K562 (cell line): ENCODE measurements around the gene MPL. TPM values are rescaled to one million over a fixed set of nuclear protein-coding genes. Genes with fewer than 3 reads are reported as not detected.

Source experiments
- CEBPB ChIP-seq: fragments of 450-650 bp; IDR thresholded peaks from 2 replicates; pipeline ENCODE4 v1.6.1; 2016; ENCODE audit warnings: missing genetic modification characterization, missing compliant biosample characterization
- CEBPG ChIP-seq, 3 experiments: fragments of 200-800 bp in 1 of 3; sonication (Bioruptor generic) in 1 of 3; sonication (generic) in 1 of 3; formaldehyde crosslinking in 1 of 3; IDR thresholded peaks in 2 of 3; conservative IDR thresholded peaks in 1 of 3; 2 replicates each; pipeline versions ENCODE4 v1.6.1 to v1.8.0; 2016 to 2022; ENCODE audit warnings: missing compliant biosample characterization in 2 of 3, missing genetic modification characterization in 2 of 3, mild to moderate bottlenecking in 1 of 3, missing genetic modification reagents in 1 of 3
- FOSL1 ChIP-seq: fragments of 200-800 bp; sonication (Bioruptor generic); conservative IDR thresholded peaks from 2 replicates; pipeline ENCODE4 v1.6.1; 2016; ENCODE audit warnings: missing genetic modification characterization, missing compliant biosample characterization
- FOXA1 ChIP-seq: fragments of 450-650 bp; IDR thresholded peaks from 2 replicates; pipeline ENCODE4 v1.6.1; 2016; ENCODE audit warnings: mild to moderate bottlenecking, borderline replicate concordance
- JUND ChIP-seq, 2 experiments: IDR thresholded peaks; 2 replicates in 1 of 2; 3 replicates in 1 of 2; pipeline ENCODE4 v1.6.1; 2011; ENCODE audit warnings: borderline replicate concordance in 2 of 2, low read depth in 2 of 2, low read length in 2 of 2, improper control_type of control experiment in 1 of 2, missing biosample characterization in 1 of 2, missing genetic modification characterization in 1 of 2, missing genetic modification reagents in 1 of 2
- MEIS2 ChIP-seq: fragments of 450-650 bp; IDR thresholded peaks from 2 replicates; pipeline ENCODE4 v1.6.1; 2014; ENCODE audit warnings: mild to moderate bottlenecking; ENCODE audit not compliant: partially characterized antibody
- SMARCB1 ChIP-seq: IDR thresholded peaks from 2 replicates; pipeline ENCODE4 v1.6.1; 2011; ENCODE audit warnings: improper control_type of control experiment, low read depth; ENCODE audit not compliant: insufficient read length
- SOX6 ChIP-seq: fragments of 450-650 bp; IDR thresholded peaks from 2 replicates; pipeline ENCODE4 v1.6.1; 2014; ENCODE audit warnings: mild to moderate bottlenecking
- TAF9B ChIP-seq: fragments of 450-650 bp; IDR thresholded peaks from 2 replicates; pipeline ENCODE4 v1.6.1; 2018; ENCODE audit warnings: mild to moderate bottlenecking; ENCODE audit not compliant: partially characterized antibody
- polyA plus RNA-seq, 8 experiments: library from polyadenylated mRNA; depleted of rRNA in 4 of 8; stranded (reverse) in 5 of 8; unstranded in 3 of 8; fragments of >200 nt; fragmentation: Nextera tagmentation in 2 of 8; fragmentation: Illumina TruSeq in 1 of 8; extraction: Ambion mirVana in 2 of 8; extraction: Trizol in 1 of 8; gene quantifications; 2 replicates each; pipeline versions ENCODE4 v1.2.1 to v1.2.3, GENCODE V29; 2011 to 2014; ENCODE audit warnings: inconsistent platforms in 1 of 8, missing spikeins in 1 of 8
- total RNA-seq, 7 experiments: library from RNA; depleted of rRNA in 6 of 7; stranded (reverse); fragments of >200 nt in 6 of 7; fragmentation: Illumina TruSeq in 2 of 7; extraction: Trizol in 2 of 7; gene quantifications; 2 replicates each; pipeline versions ENCODE4 v1.2.1 to v1.2.3, GENCODE V29; 2011 to 2021; ENCODE audit warnings: low replicate concordance in 1 of 7
- TF ChIP-seq, protein P1 (sequence below), 2 experiments: fragments of 450-650 bp in 1 of 2; sonication (generic) in 1 of 2; formaldehyde crosslinking in 1 of 2; IDR thresholded peaks in 1 of 2; conservative IDR thresholded peaks in 1 of 2; 2 replicates each; pipeline versions ENCODE4 v1.6.1 to v1.8.1; 2016 to 2023; ENCODE audit warnings: mild to moderate bottlenecking in 2 of 2, moderate library complexity in 2 of 2, inconsistent platforms in 1 of 2, missing genetic modification reagents in 1 of 2
- TF ChIP-seq, protein P2 (sequence below): fragments of 450-650 bp; formaldehyde crosslinking; conservative IDR thresholded peaks from 2 replicates; pipeline ENCODE4 v1.4.0; 2022; ENCODE audit warnings: mild to moderate bottlenecking, missing genetic modification characterization

The MPL gene
- total and polyA plus RNA-seq, 9 of the 15 experiments (the other 6 are each of a cell fraction or from before 2014, with no cell fraction given): not detected

DNA sequence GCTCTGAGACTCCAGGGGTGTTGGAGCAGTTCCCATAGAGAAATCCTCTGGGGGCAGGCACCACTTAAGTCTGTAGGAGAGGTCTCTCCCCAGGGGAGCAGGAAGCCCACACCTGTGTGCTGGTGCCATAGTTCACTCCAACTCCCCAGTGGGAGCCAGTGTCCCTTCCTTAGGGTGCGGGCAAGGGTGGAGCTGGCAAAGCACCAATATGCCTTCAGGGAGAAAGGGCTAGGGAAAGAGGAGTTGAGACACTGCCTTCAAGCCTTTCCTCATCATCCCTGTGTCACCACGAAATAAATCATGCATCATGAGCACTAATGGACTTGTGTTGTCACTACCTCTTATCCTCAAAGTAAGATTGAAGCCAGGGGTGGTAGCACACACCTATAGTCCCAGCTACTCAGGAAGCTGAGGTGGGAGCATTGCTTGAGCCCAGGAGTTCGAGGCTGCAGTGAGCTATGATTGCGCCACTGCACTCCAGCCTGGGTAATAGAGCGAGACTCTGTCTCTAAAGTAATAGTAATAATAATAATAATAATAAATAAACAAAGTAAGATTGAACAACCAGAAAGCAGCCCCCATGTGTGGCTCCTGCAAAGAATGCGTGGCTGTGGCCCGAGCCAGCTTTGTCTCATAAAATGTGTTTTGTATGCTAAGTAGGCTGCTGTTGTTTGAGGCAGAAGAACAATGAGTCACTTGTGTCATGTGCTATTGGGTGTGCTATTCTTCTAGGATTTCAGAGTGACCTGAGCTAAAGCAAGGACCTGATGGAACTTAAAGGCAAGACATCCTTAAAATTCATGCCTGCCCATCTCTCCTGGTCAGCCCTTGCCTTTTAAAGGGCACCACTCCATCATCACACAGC lies 43.5 kb upstream of the MPL start (continued):
- TF ChIP-seq MEIS2: peak; percentile 28
- TF ChIP-seq, protein P1, sequence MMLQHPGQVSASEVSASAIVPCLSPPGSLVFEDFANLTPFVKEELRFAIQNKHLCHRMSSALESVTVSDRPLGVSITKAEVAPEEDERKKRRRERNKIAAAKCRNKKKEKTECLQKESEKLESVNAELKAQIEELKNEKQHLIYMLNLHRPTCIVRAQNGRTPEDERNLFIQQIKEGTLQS (IDR thresholded peaks at IDR 0.05): peak; percentile 42; the same call in 1 of the 2 replicates
- TF ChIP-seq, protein P1 (CRISPR knock-in tag; conservative IDR thresholded peaks at IDR 0.05): no peak
- TF ChIP-seq FOXA1: no peak
- TF ChIP-seq CEBPB (tag): peak; percentile 71
- no peak for TF ChIP-seq SMARCB1
- TF ChIP-seq SOX6: peak; percentile 42; the same call in 1 of the 2 replicates
- peak; percentile 50; the same call in 1 of the 2 replicates for TF ChIP-seq JUND (IDR thresholded peaks at IDR 0.05; ENCODE audit: borderline replicate concordance, low read depth, low read length)
- no peak for TF ChIP-seq JUND (tag; IDR thresholded peaks at IDR 0.05; ENCODE audit: borderline replicate concordance, low read depth, low read length)
- TF ChIP-seq CEBPG (CRISPR knock-in tag; IDR thresholded peaks at IDR 0.05): no peak
- peak; percentile 31 to 49; a peak in 2 of 4 replicates for TF ChIP-seq CEBPG (tag; conservative IDR thresholded peaks at IDR 0.05 in 1 of 2, IDR thresholded peaks at IDR 0.05 in 1 of 2)
- no peak for TF ChIP-seq TAF9B
- TF ChIP-seq, protein P2, sequence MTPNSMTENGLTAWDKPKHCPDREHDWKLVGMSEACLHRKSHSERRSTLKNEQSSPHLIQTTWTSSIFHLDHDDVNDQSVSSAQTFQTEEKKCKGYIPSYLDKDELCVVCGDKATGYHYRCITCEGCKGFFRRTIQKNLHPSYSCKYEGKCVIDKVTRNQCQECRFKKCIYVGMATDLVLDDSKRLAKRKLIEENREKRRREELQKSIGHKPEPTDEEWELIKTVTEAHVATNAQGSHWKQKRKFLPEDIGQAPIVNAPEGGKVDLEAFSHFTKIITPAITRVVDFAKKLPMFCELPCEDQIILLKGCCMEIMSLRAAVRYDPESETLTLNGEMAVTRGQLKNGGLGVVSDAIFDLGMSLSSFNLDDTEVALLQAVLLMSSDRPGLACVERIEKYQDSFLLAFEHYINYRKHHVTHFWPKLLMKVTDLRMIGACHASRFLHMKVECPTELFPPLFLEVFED (CRISPR knock-in tag): no peak
- TF ChIP-seq FOSL1 (tag): peak; percentile 86
